Tibial nerve (tissue), 4 donors: ENCODE results near the gene RELN. TPM values are rescaled to one million over a fixed set of nuclear protein-coding genes. Genes with fewer than 3 reads are reported as not detected.
A peak's percentile ranks its signal among the peaks of the same experiment; 100 is the strongest.

ENCODE experiments used
- DNase-seq, 2 donors: peaks; one replicate each; pipeline ENCODE4 v3.0.0-alpha.2; 2019; ENCODE audit warnings: low spot score in 2 of 2
- H3K27ac ChIP-seq, 4 donors: fragments of 200-600 bp; sonication (generic) in 3 of 4; one replicate each; pipeline ENCODE4 v1.5.1; 2017 to 2019; ENCODE audit warnings: mild to moderate bottlenecking in 1 of 4
- H3K27me3 ChIP-seq, 2 donors: fragments of 200-600 bp; sonication (generic) in 1 of 2; one replicate each; pipeline versions ENCODE4 v1.5.1 to v1.6.0; 2017 to 2019
- H3K36me3 ChIP-seq, 3 donors: fragments of 200-600 bp; sonication (generic); one replicate each; pipeline ENCODE4 v1.5.1; 2018 to 2019
- H3K4me1 ChIP-seq, 4 donors: fragments of 200-600 bp; sonication (generic) in 3 of 4; one replicate each; pipeline ENCODE4 v1.5.1; 2017 to 2019
- H3K4me3 ChIP-seq, 4 donors: fragments of 200-600 bp; sonication (generic) in 3 of 4; one replicate each; pipeline ENCODE4 v1.5.1; 2017 to 2019; ENCODE audit warnings: mild to moderate bottlenecking in 1 of 4, moderate library complexity in 1 of 4
- H3K9me3 ChIP-seq, 4 donors: fragments of 200-600 bp; sonication (generic) in 3 of 4; one replicate each; pipeline ENCODE4 v1.5.1; 2017 to 2019
- CTCF ChIP-seq, 5 experiments: fragments of 200-600 bp in 3 of 5; fragments of 450-650 bp in 2 of 5; sonication (generic) in 3 of 5; IDR thresholded peaks; one replicate each; pipeline ENCODE4 v1.5.1; 2016 to 2019; ENCODE audit warnings: antibody characterized with exemption in 5 of 5, mild to moderate bottlenecking in 3 of 5, moderate library complexity in 2 of 5
- EP300 ChIP-seq, 2 donors: sonication (generic); formaldehyde crosslinking; IDR thresholded peaks; one replicate each; pipeline ENCODE4 v1.6.1; 2017; ENCODE audit warnings: antibody characterized with exemption in 2 of 2, mild to moderate bottlenecking in 1 of 2
- POLR2A ChIP-seq, 2 donors: fragments of 450-650 bp; IDR thresholded peaks; one replicate each; pipeline ENCODE4 v1.6.1; 2017; ENCODE audit warnings: antibody characterized with exemption in 2 of 2, mild to moderate bottlenecking in 2 of 2, moderate library complexity in 2 of 2
- WGBS, 2 donors: methylation state at CpG; one replicate each; pipeline ENCODE4 v1.1.5; 2018; 5-methylcytosine and 5-hydroxymethylcytosine counted together
- total RNA-seq, 4 donors: library from RNA; depleted of rRNA; stranded (reverse); fragments of >200 nt; gene quantifications; one replicate each; pipeline ENCODE4 v1.1.0, GENCODE V29; 2016

The RELN gene
- total RNA-seq, 4 donors from 2014 or later: 80.4 to 117 (median 102) TPM

GRCh38 chr7:103955985-103956384 is 33.5 kb downstream of the RELN start:
- DNase-seq: no peak
- no peaks in the 10 kb centered on the region for H3K9me3 ChIP-seq
- TF ChIP-seq POLR2A (IDR thresholded peaks at IDR 0.05): no peak
- no peaks in the 10 kb centered on the region for H3K36me3 ChIP-seq
- peaks cover 0 to 9% (median 0%) of the 10 kb centered on the region in 4 donors for H3K4me1 ChIP-seq
- H3K27ac ChIP-seq: no peak overlapping the region
- 78 to 79% methylated on average over 2 of the region's 2 CpGs for WGBS, 2 donors
- H3K27me3 ChIP-seq: no peaks in the 10 kb centered on the region
- no peak overlapping the region for H3K4me3 ChIP-seq

GRCh38 chr7:103952408-103952807 is 37.0 kb downstream of the RELN start:
- no peak for DNase-seq
- no peaks in the 10 kb centered on the region for H3K9me3 ChIP-seq
- 56 to 65% methylated on average over 1 of the region's 1 CpG for WGBS, 2 donors
- no peaks in the 10 kb centered on the region for H3K36me3 ChIP-seq
- no peak overlapping the region for H3K4me3 ChIP-seq
- TF ChIP-seq EP300 (IDR thresholded peaks at IDR 0.05): no peak
- TF ChIP-seq POLR2A (IDR thresholded peaks at IDR 0.05): no peak
- no peak for TF ChIP-seq CTCF (IDR thresholded peaks at IDR 0.05)
- no peaks in the 10 kb centered on the region for H3K27me3 ChIP-seq
- no peak overlapping the region for H3K27ac ChIP-seq
- peaks cover 0 to 9% (median 0%) of the 10 kb centered on the region in 4 donors for H3K4me1 ChIP-seq

GRCh38 chr7:103951311-103951710 is 38.1 kb downstream of the RELN start:
- no peaks in the 10 kb centered on the region for H3K36me3 ChIP-seq
- no peaks in the 10 kb centered on the region for H3K27me3 ChIP-seq
- no peaks in the 10 kb centered on the region for H3K9me3 ChIP-seq
- no peak overlapping the region for H3K4me3 ChIP-seq
- TF ChIP-seq POLR2A (IDR thresholded peaks at IDR 0.05) (no peak), EP300 (IDR thresholded peaks at IDR 0.05) (no peak), CTCF (IDR thresholded peaks at IDR 0.05) (no peak)
- no peak for DNase-seq
- H3K4me1 ChIP-seq: peaks cover 0 to under 1% (median 0%) of the 10 kb centered on the region in 4 donors
- H3K27ac ChIP-seq: peak overlapping the region in 1 of 4 donors; percentile 29
- WGBS, 2 donors: 64 to 72% methylated on average over 2 of the region's 2 CpGs

- H3K4me1 ChIP-seq: no peaks in the 10 kb centered on the region
- no peak for DNase-seq
- no peaks in the 10 kb centered on the region for H3K9me3 ChIP-seq
- H3K27ac ChIP-seq: no peak overlapping the region
- no peaks in the 10 kb centered on the region for H3K27me3 ChIP-seq
- no peak overlapping the region for H3K4me3 ChIP-seq
- H3K36me3 ChIP-seq: no peaks in the 10 kb centered on the region
- TF ChIP-seq EP300 (IDR thresholded peaks at IDR 0.05) (no peak), CTCF (IDR thresholded peaks at IDR 0.05) (no peak), POLR2A (IDR thresholded peaks at IDR 0.05) (no peak)
- WGBS, 2 donors: 80% methylated on average over 7 of the region's 7 CpGs
Measured at GRCh38 chr7:103949374-103949773, 40.1 kb downstream of the RELN start.

GRCh38 chr7:103947026-103947655 is 42.3 kb downstream of the RELN start:
- TF ChIP-seq POLR2A (IDR thresholded peaks at IDR 0.05) (no peak), CTCF (IDR thresholded peaks at IDR 0.05) (no peak), EP300 (IDR thresholded peaks at IDR 0.05) (no peak)
- 43 to 52% methylated on average over 2 of the region's 2 CpGs for WGBS, 2 donors
- Histone ChIP-seq H3K27me3 (no peaks in the 10 kb centered on the region), H3K36me3 (no peaks in the 10 kb centered on the region), H3K4me1 (no peaks in the 10 kb centered on the region), H3K27ac (no peak overlapping the region), H3K4me3 (no peak overlapping the region), H3K9me3 (no peaks in the 10 kb centered on the region)
- DNase-seq: no peak
